K562 (cell line): ENCODE results near the gene PTGER4.

Experiments
- FOSL1 ChIP-seq: fragments of 200-800 bp; sonication (Bioruptor generic); conservative IDR thresholded peaks from 2 replicates; pipeline ENCODE4 v1.6.1; 2016; ENCODE audit warnings: missing genetic modification characterization, missing compliant biosample characterization
- POLR2AphosphoS5 ChIP-seq: IDR thresholded peaks from 2 replicates; pipeline ENCODE4 v1.6.1; 2011; ENCODE audit warnings: mild to moderate bottlenecking, low read depth, low read length, moderate library complexity; ENCODE audit not compliant: control insufficient read depth, insufficient read depth
- SRSF9 ChIP-seq: fragments of 200-400 bp; formaldehyde crosslinking; IDR thresholded peaks from 2 replicates; pipeline ENCODE4 v1.6.1; 2017; ENCODE audit warnings: low read depth, low read length, borderline replicate concordance
- TFAM ChIP-seq: fragments of 250-450 bp; sonication (Bioruptor Pico); conservative IDR thresholded peaks from 2 replicates; pipeline ENCODE4 v1.5.0; 2021; ENCODE audit warnings: mild to moderate bottlenecking, moderate library complexity
- ZNF311 ChIP-seq: fragments of 250-450 bp; sonication (Bioruptor Pico); IDR thresholded peaks from 2 replicates; pipeline ENCODE4 v1.4.0; 2020; ENCODE audit warnings: mild to moderate bottlenecking, moderate library complexity
- ZNF445 ChIP-seq: fragments of 250-450 bp; sonication (Bioruptor Pico); IDR thresholded peaks from 2 replicates; pipeline ENCODE4 v1.4.0; 2020; ENCODE audit warnings: low read depth, mild to moderate bottlenecking, moderate library complexity
- ZSCAN32 ChIP-seq: fragments of 450-650 bp; formaldehyde crosslinking; IDR thresholded peaks from 2 replicates; pipeline ENCODE4 v1.4.0; 2020; ENCODE audit warnings: mild to moderate bottlenecking, moderate library complexity
- TF ChIP-seq, protein P1 (sequence below), 3 experiments: IDR thresholded peaks in 2 of 3; conservative IDR thresholded peaks in 1 of 3; 2 replicates each; pipeline ENCODE4 v1.5.1; 2011 to 2012; ENCODE audit warnings: low read length in 3 of 3, mild to moderate bottlenecking in 3 of 3, control low read depth in 2 of 3, improper control_type of control experiment in 1 of 3, inconsistent platforms in 1 of 3, low read depth in 1 of 3, mixed read lengths in 1 of 3, moderate library complexity in 1 of 3; ENCODE audit not compliant: insufficient read depth in 2 of 3
- TF ChIP-seq, protein P2 (sequence below): fragments of 250-450 bp; sonication (Bioruptor Pico); IDR thresholded peaks from 2 replicates; pipeline ENCODE4 v1.5.0; 2020; ENCODE audit warnings: mild to moderate bottlenecking, borderline replicate concordance
- TF ChIP-seq, protein P3 (sequence below): sonication (generic); formaldehyde crosslinking; IDR thresholded peaks from 2 replicates; pipeline ENCODE4 v1.4.0; 2020; ENCODE audit warnings: mild to moderate bottlenecking, missing genetic modification reagents
- TF ChIP-seq, protein P4 (sequence below), 2 experiments: IDR thresholded peaks; 2 replicates each; pipeline ENCODE4 v1.6.1; 2011; ENCODE audit warnings: borderline replicate concordance in 1 of 2, control low read depth in 1 of 2, low read depth in 1 of 2, low read length in 1 of 2, mild to moderate bottlenecking in 1 of 2, mixed read lengths in 1 of 2, moderate library complexity in 1 of 2; ENCODE audit not compliant: insufficient read depth in 1 of 2, insufficient read length in 1 of 2, poor library complexity in 1 of 2, severe bottlenecking in 1 of 2; ENCODE audit errors: extremely low read depth in 1 of 2
- TF ChIP-seq, protein P5 (sequence below): fragments of 450-650 bp; formaldehyde crosslinking; IDR thresholded peaks from 2 replicates; pipeline ENCODE4 v1.4.0; 2022; ENCODE audit warnings: mild to moderate bottlenecking, moderate library complexity
- TF ChIP-seq, protein P6 (sequence below): fragments of 450-650 bp; IDR thresholded peaks from 2 replicates; pipeline ENCODE4 v1.7.0; 2016; ENCODE audit warnings: borderline replicate concordance

DNA sequence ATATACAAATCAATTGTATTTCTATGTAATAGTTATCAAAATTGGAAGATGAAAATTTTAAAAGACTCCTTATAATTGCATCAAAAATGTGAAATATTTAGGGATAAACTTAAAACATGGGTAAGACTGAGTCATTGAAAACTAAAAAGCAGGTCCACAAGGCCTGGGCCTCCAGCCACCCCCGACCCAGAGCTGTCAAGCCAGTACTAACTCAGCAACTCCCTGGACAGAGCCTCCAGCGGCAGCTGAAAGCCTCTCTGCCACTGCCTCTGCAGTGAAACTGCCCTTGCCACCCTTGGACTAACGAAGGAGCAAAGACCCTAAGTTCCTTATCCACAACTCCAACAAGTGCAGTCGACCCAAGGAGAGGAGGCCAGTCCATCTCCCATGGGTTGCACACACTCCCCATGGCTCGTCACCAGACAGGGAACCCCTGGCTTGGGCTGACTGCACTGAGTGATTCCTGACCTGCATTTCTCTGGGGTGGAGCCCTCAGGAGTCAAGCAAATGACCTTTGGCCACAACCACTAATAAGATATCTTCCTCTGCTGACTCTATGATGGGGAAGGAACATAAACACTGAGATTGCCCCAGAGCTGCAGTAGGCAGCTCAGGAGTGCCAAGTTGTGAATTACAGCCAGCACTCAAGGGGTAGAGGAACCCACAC lies 20.5 kb downstream of the PTGER4 start:
- TF ChIP-seq, protein P1, sequence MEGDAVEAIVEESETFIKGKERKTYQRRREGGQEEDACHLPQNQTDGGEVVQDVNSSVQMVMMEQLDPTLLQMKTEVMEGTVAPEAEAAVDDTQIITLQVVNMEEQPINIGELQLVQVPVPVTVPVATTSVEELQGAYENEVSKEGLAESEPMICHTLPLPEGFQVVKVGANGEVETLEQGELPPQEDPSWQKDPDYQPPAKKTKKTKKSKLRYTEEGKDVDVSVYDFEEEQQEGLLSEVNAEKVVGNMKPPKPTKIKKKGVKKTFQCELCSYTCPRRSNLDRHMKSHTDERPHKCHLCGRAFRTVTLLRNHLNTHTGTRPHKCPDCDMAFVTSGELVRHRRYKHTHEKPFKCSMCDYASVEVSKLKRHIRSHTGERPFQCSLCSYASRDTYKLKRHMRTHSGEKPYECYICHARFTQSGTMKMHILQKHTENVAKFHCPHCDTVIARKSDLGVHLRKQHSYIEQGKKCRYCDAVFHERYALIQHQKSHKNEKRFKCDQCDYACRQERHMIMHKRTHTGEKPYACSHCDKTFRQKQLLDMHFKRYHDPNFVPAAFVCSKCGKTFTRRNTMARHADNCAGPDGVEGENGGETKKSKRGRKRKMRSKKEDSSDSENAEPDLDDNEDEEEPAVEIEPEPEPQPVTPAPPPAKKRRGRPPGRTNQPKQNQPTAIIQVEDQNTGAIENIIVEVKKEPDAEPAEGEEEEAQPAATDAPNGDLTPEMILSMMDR (IDR thresholded peaks at IDR 0.05 in 2 of 3, conservative IDR thresholded peaks at IDR 0.05 in 1 of 3; ENCODE audit: insufficient read depth in 2 of 3, low read depth in 1 of 3, low read length in 3 of 3): no peak
- TF ChIP-seq, protein P2, sequence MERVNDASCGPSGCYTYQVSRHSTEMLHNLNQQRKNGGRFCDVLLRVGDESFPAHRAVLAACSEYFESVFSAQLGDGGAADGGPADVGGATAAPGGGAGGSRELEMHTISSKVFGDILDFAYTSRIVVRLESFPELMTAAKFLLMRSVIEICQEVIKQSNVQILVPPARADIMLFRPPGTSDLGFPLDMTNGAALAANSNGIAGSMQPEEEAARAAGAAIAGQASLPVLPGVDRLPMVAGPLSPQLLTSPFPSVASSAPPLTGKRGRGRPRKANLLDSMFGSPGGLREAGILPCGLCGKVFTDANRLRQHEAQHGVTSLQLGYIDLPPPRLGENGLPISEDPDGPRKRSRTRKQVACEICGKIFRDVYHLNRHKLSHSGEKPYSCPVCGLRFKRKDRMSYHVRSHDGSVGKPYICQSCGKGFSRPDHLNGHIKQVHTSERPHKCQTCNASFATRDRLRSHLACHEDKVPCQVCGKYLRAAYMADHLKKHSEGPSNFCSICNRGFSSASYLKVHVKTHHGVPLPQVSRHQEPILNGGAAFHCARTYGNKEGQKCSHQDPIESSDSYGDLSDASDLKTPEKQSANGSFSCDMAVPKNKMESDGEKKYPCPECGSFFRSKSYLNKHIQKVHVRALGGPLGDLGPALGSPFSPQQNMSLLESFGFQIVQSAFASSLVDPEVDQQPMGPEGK (CRISPR knock-in tag): no peak
- TF ChIP-seq ZNF311 (CRISPR knock-in tag) (no peak), ZNF445 (no peak), TFAM (CRISPR knock-in tag) (no peak), ZSCAN32 (no peak), FOSL1 (tag) (no peak), SRSF9 (no peak), POLR2AphosphoS5 (no peak)
- TF ChIP-seq, protein P3, sequence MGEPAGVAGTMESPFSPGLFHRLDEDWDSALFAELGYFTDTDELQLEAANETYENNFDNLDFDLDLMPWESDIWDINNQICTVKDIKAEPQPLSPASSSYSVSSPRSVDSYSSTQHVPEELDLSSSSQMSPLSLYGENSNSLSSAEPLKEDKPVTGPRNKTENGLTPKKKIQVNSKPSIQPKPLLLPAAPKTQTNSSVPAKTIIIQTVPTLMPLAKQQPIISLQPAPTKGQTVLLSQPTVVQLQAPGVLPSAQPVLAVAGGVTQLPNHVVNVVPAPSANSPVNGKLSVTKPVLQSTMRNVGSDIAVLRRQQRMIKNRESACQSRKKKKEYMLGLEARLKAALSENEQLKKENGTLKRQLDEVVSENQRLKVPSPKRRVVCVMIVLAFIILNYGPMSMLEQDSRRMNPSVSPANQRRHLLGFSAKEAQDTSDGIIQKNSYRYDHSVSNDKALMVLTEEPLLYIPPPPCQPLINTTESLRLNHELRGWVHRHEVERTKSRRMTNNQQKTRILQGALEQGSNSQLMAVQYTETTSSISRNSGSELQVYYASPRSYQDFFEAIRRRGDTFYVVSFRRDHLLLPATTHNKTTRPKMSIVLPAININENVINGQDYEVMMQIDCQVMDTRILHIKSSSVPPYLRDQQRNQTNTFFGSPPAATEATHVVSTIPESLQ (CRISPR knock-in tag): no peak
- TF ChIP-seq, protein P4, sequence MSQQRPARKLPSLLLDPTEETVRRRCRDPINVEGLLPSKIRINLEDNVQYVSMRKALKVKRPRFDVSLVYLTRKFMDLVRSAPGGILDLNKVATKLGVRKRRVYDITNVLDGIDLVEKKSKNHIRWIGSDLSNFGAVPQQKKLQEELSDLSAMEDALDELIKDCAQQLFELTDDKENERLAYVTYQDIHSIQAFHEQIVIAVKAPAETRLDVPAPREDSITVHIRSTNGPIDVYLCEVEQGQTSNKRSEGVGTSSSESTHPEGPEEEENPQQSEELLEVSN (IDR thresholded peaks at IDR 0.05; ENCODE audit: borderline replicate concordance in 1 of 2, extremely low read depth in 1 of 2, insufficient read depth in 1 of 2, insufficient read length in 1 of 2, low read depth in 1 of 2, low read length in 1 of 2, poor library complexity in 1 of 2, severe bottlenecking in 1 of 2): no peak
- TF ChIP-seq, protein P5, sequence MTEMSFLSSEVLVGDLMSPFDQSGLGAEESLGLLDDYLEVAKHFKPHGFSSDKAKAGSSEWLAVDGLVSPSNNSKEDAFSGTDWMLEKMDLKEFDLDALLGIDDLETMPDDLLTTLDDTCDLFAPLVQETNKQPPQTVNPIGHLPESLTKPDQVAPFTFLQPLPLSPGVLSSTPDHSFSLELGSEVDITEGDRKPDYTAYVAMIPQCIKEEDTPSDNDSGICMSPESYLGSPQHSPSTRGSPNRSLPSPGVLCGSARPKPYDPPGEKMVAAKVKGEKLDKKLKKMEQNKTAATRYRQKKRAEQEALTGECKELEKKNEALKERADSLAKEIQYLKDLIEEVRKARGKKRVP: no peak
- TF ChIP-seq, protein P6, sequence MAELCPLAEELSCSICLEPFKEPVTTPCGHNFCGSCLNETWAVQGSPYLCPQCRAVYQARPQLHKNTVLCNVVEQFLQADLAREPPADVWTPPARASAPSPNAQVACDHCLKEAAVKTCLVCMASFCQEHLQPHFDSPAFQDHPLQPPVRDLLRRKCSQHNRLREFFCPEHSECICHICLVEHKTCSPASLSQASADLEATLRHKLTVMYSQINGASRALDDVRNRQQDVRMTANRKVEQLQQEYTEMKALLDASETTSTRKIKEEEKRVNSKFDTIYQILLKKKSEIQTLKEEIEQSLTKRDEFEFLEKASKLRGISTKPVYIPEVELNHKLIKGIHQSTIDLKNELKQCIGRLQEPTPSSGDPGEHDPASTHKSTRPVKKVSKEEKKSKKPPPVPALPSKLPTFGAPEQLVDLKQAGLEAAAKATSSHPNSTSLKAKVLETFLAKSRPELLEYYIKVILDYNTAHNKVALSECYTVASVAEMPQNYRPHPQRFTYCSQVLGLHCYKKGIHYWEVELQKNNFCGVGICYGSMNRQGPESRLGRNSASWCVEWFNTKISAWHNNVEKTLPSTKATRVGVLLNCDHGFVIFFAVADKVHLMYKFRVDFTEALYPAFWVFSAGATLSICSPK: no peak
